Suprapubic skin (tissue), 4 donors: ENCODE measurements around the gene STX16. TPM values are rescaled to one million over a fixed set of nuclear protein-coding genes. Genes with fewer than 3 reads are reported as not detected.

Source experiments
- DNase-seq, 2 donors: peaks; one replicate each; pipeline ENCODE4 v3.0.0-alpha.2; 2019; ENCODE audit warnings: low spot score in 2 of 2
- H3K27ac ChIP-seq: fragments of 200-600 bp; sonication (generic); one replicate; pipeline ENCODE4 v1.5.1; 2019
- H3K27me3 ChIP-seq: fragments of 200-600 bp; sonication (generic); one replicate; pipeline ENCODE4 v1.5.1; 2019
- H3K36me3 ChIP-seq: fragments of 200-600 bp; sonication (generic); one replicate; pipeline ENCODE4 v1.5.1; 2019
- H3K4me1 ChIP-seq: fragments of 200-600 bp; sonication (generic); one replicate; pipeline ENCODE4 v1.5.1; 2019
- H3K4me3 ChIP-seq: fragments of 200-600 bp; sonication (generic); one replicate; pipeline ENCODE4 v1.5.1; 2019; ENCODE audit warnings: mild to moderate bottlenecking
- H3K9me3 ChIP-seq: fragments of 200-600 bp; sonication (generic); one replicate; pipeline ENCODE4 v1.5.1; 2019
- CTCF ChIP-seq, 2 donors: fragments of 200-600 bp in 1 of 2; fragments of 450-650 bp in 1 of 2; sonication (generic) in 1 of 2; IDR thresholded peaks; one replicate each; pipeline ENCODE4 v1.5.1; 2016 to 2019; ENCODE audit warnings: antibody characterized with exemption in 2 of 2, mild to moderate bottlenecking in 1 of 2, moderate library complexity in 1 of 2
- EP300 ChIP-seq: sonication (generic); formaldehyde crosslinking; IDR thresholded peaks from one replicate; pipeline ENCODE4 v1.6.1; 2017; ENCODE audit warnings: antibody characterized with exemption
- POLR2A ChIP-seq, 2 donors: fragments of 450-650 bp; IDR thresholded peaks; one replicate each; pipeline ENCODE4 v1.6.1; 2017; ENCODE audit warnings: antibody characterized with exemption in 2 of 2, mild to moderate bottlenecking in 2 of 2, moderate library complexity in 2 of 2
- POLR2AphosphoS5 ChIP-seq, 3 donors: sonication (generic); formaldehyde crosslinking; IDR thresholded peaks; one replicate each; pipeline ENCODE4 v1.6.1; 2017; ENCODE audit warnings: antibody characterized with exemption in 3 of 3
- WGBS: methylation state at CpG from one replicate; pipeline ENCODE4 v1.1.5; 2018; 5-methylcytosine and 5-hydroxymethylcytosine counted together
- total RNA-seq, 4 donors: library from RNA; depleted of rRNA; stranded (reverse); fragments of >200 nt; gene quantifications; one replicate each; pipeline ENCODE4 v1.1.0, GENCODE V29; 2016

The STX16 gene
- total RNA-seq, 4 donors from 2014 or later = 35.6 to 138 (median 50.9) TPM

GRCh38 chr20:58636396-58636982 lies 14.6 kb upstream of the STX16 start:
- Histone ChIP-seq H3K9me3 (no peaks in the 10 kb centered on the region), H3K4me1 (no peaks in the 10 kb centered on the region), H3K27ac (no peak overlapping the region), H3K4me3 (no peak overlapping the region), H3K36me3 (no peaks in the 10 kb centered on the region), H3K27me3 (no peaks in the 10 kb centered on the region)
- 90% methylated on average over 10 of the region's 10 CpGs for WGBS
- peak in 1 of 2 donors; percentile 30 for DNase-seq
- TF ChIP-seq POLR2AphosphoS5 (IDR thresholded peaks at IDR 0.05) (no peak), EP300 (no peak), POLR2A (IDR thresholded peaks at IDR 0.05) (no peak), CTCF (IDR thresholded peaks at IDR 0.05) (no peak)

GRCh38 chr20:58636983-58637421 lies 14.1 kb upstream of the STX16 start:
- Histone ChIP-seq H3K4me3 (no peak overlapping the region), H3K9me3 (no peaks in the 10 kb centered on the region), H3K36me3 (no peaks in the 10 kb centered on the region), H3K4me1 (no peaks in the 10 kb centered on the region), H3K27me3 (no peaks in the 10 kb centered on the region), H3K27ac (no peak overlapping the region)
- no peak for TF ChIP-seq CTCF (IDR thresholded peaks at IDR 0.05)
- TF ChIP-seq POLR2A (IDR thresholded peaks at IDR 0.05) = no peak
- no peak for TF ChIP-seq EP300
- TF ChIP-seq POLR2AphosphoS5 (IDR thresholded peaks at IDR 0.05) = no peak
- WGBS = 59% methylated on average over 8 of the region's 8 CpGs
- DNase-seq = peak in 1 of 2 donors; percentile 24

- TF ChIP-seq EP300 = no peak
- no peak for TF ChIP-seq CTCF (IDR thresholded peaks at IDR 0.05)
- TF ChIP-seq POLR2AphosphoS5 (IDR thresholded peaks at IDR 0.05) = no peak
- no peak for TF ChIP-seq POLR2A (IDR thresholded peaks at IDR 0.05)
- H3K27ac ChIP-seq = no peak overlapping the region
- 93% methylated on average over 16 of the region's 24 CpGs for WGBS
Measured at GRCh38 chr20:58637466-58638213, 13.4 kb upstream of the STX16 start.

GRCh38 chr20:58638467-58639181 lies 12.5 kb upstream of the STX16 start:
- TF ChIP-seq POLR2A (IDR thresholded peaks at IDR 0.05) = no peak
- TF ChIP-seq POLR2AphosphoS5 (IDR thresholded peaks at IDR 0.05) = no peak
- TF ChIP-seq EP300 = no peak
- no peak for TF ChIP-seq CTCF (IDR thresholded peaks at IDR 0.05)
- H3K27me3 ChIP-seq = no peaks in the 10 kb centered on the region
- H3K4me3 ChIP-seq = no peak overlapping the region
- no peaks in the 10 kb centered on the region for H3K9me3 ChIP-seq
- 90% methylated on average over 6 of the region's 7 CpGs for WGBS
- H3K27ac ChIP-seq = no peak overlapping the region
- peak in 1 of 2 donors; percentile 53 for DNase-seq
- no peaks in the 10 kb centered on the region for H3K4me1 ChIP-seq
- H3K36me3 ChIP-seq = no peaks in the 10 kb centered on the region

More at GRCh38 chr20:58637466-58638213, 13.4 kb upstream of the STX16 start:
- H3K4me3 ChIP-seq = no peak overlapping the region
- no peaks in the 10 kb centered on the region for H3K9me3 ChIP-seq
- no peaks in the 10 kb centered on the region for H3K27me3 ChIP-seq
- H3K4me1 ChIP-seq = no peaks in the 10 kb centered on the region
- H3K36me3 ChIP-seq = no peaks in the 10 kb centered on the region
- peak in 1 of 2 donors; percentile 40 for DNase-seq
